Mammary epithelial cell (primary cell): ENCODE measurements around the gene KDM1B.

Source experiments
- EZH2 ChIP-seq: IDR thresholded peaks from 2 replicates; pipeline ENCODE4 v1.6.1; 2012; ENCODE audit warnings: low read length, inconsistent platforms, borderline replicate concordance
- TF ChIP-seq, protein P1 (sequence below), 2 donors: IDR thresholded peaks in 1 of 2; conservative IDR thresholded peaks in 1 of 2; 2 replicates each; pipeline ENCODE4 v1.5.1; 2011 to 2012; ENCODE audit warnings: inconsistent platforms in 2 of 2, low read length in 2 of 2, mild to moderate bottlenecking in 2 of 2, control low read depth in 1 of 2, low read depth in 1 of 2; ENCODE audit not compliant: insufficient read depth in 1 of 2; ENCODE audit errors: extremely low read depth in 1 of 2

DNA sequence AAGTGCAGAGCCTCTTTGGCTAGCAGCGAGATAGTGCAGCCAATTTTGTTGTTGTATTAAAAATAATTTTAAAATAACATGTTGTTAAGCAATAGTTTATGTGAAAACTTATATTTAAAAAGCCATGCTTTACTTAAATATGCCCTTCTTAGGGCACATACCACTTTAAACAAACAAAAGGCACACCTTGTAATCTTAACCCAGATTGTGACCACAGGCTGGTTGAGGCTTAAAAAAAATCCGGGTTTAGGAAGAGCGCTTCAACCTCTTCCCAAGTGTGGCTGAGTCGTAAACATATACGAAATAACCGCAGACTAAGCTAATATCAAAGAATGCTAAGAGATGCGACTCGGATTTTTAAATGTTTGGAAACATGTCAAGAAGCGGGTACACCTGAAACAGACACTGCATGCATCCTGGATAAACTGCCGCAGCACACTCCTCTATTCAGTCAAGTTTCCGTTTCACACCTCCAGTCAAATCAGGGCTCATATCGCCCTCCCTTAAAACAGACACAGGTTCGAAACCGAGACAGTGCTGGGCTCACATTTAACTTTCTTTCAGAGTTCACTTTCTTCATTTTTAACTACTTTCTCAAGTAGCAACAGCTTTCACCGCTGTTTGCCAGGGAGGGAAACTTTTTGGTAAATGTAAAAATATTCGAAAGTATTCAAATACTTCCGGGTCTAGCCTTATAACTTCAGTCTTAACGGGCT is 107.6 kb downstream of the KDM1B start:
- TF ChIP-seq, protein P1, sequence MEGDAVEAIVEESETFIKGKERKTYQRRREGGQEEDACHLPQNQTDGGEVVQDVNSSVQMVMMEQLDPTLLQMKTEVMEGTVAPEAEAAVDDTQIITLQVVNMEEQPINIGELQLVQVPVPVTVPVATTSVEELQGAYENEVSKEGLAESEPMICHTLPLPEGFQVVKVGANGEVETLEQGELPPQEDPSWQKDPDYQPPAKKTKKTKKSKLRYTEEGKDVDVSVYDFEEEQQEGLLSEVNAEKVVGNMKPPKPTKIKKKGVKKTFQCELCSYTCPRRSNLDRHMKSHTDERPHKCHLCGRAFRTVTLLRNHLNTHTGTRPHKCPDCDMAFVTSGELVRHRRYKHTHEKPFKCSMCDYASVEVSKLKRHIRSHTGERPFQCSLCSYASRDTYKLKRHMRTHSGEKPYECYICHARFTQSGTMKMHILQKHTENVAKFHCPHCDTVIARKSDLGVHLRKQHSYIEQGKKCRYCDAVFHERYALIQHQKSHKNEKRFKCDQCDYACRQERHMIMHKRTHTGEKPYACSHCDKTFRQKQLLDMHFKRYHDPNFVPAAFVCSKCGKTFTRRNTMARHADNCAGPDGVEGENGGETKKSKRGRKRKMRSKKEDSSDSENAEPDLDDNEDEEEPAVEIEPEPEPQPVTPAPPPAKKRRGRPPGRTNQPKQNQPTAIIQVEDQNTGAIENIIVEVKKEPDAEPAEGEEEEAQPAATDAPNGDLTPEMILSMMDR (conservative IDR thresholded peaks at IDR 0.05 in 1 of 2, IDR thresholded peaks at IDR 0.05 in 1 of 2; ENCODE audit: extremely low read depth in 1 of 2, insufficient read depth in 1 of 2, low read depth in 1 of 2, low read length in 2 of 2), result no peak
- no peak for TF ChIP-seq EZH2
